Ramos (cell line): Measurements from ENCODE around the gene CHST10.
"Not testable (repeated sequence)": the region's sequence is repeated elsewhere in the genome, so short reads cannot be mapped to it uniquely, and the experiment has no call there.

Experiments
- in situ Hi-C: fragments of 300-500 bp; cut with MboI; formaldehyde crosslinking; loops from one replicate; pipeline ENCODE4 v1.14.3; 2022; ENCODE audit warnings: low sequenced_read_pairs; ENCODE audit not compliant: unreplicated experiment

The CHST10 gene

GRCh38 chr2:100416935-100417710 lies at the start of gene CHST10:
Gene CHST10, minus strand, starts transcription at chr2:100417668. Its CDS starts 10,993 bp downstream, at chr2:100406675.
- in situ Hi-C loops, result no loop called here

GRCh38 chr2:100460904-100461530 lies 43.5 kb upstream of the CHST10 start:
- in situ Hi-C loops, result no loop called here

GRCh38 chr2:100456357-100456756 lies 38.9 kb upstream of the CHST10 start:
- in situ Hi-C loops, result not testable (repeated sequence)

GRCh38 chr2:100453853-100454252 lies 36.4 kb upstream of the CHST10 start:
- in situ Hi-C loops, result no loop called here

GRCh38 chr2:100451734-100452133 lies 34.3 kb upstream of the CHST10 start:
- in situ Hi-C loops, result no loop called here

- in situ Hi-C loops, result no loop called here
Measured at GRCh38 chr2:100451092-100451491, 33.6 kb upstream of the CHST10 start.

- in situ Hi-C loops, result no loop called here
Measured at GRCh38 chr2:100446696-100447095, 29.2 kb upstream of the CHST10 start.

GRCh38 chr2:100437751-100438150 lies 20.3 kb upstream of the CHST10 start:
- in situ Hi-C loops, result no loop called here

GRCh38 chr2:100429726-100430125 lies 12.3 kb upstream of the CHST10 start:
- in situ Hi-C loops, result no loop called here

- in situ Hi-C loops, result no loop called here
Measured at GRCh38 chr2:100427627-100428258, 10.3 kb upstream of the CHST10 start.

- in situ Hi-C loops, result no loop called here
Measured at GRCh38 chr2:100427111-100427510, 9.6 kb upstream of the CHST10 start.

- in situ Hi-C loops, result no loop called here
Measured at GRCh38 chr2:100426384-100426720, 8.9 kb upstream of the CHST10 start.

GRCh38 chr2:100425573-100426383 lies 8.3 kb upstream of the CHST10 start:
- in situ Hi-C loops, result no loop called here

- in situ Hi-C loops, result no loop called here
Measured at GRCh38 chr2:100425107-100425506, 7.6 kb upstream of the CHST10 start.

GRCh38 chr2:100424277-100424875 lies 6.9 kb upstream of the CHST10 start:
- in situ Hi-C loops, result no loop called here

- in situ Hi-C loops, result no loop called here
Measured at GRCh38 chr2:100423631-100424030, 6.2 kb upstream of the CHST10 start.

- in situ Hi-C loops, result no loop called here
Measured at GRCh38 chr2:100422320-100423055, 5.0 kb upstream of the CHST10 start.

- in situ Hi-C loops, result no loop called here
Measured at GRCh38 chr2:100419915-100420314, 2.4 kb upstream of the CHST10 start.

GRCh38 chr2:100418406-100418962 lies 1.0 kb upstream of the CHST10 start:
- in situ Hi-C loops, result no loop called here
